H1 (cell line): Measurements from ENCODE around the gene ADPRHL1. TPM values are rescaled to one million over a fixed set of nuclear protein-coding genes. Genes with fewer than 3 reads are reported as not detected.

ENCODE experiments used
- BCL11A ChIP-seq, 2 experiments: IDR thresholded peaks; one replicate each; pipeline ENCODE4 v1.6.1; 2011; ENCODE audit warnings: low read depth in 2 of 2, low read length in 2 of 2, mild to moderate bottlenecking in 2 of 2
- CHD7 ChIP-seq: fragments of 300-600 bp; sonication (generic); IDR thresholded peaks from 2 replicates; pipeline ENCODE4 v1.7.1; 2012; ENCODE audit warnings: low read length, moderate library complexity, mild to moderate bottlenecking, inconsistent platforms; ENCODE audit not compliant: insufficient replicate concordance
- CTCF ChIP-seq, 3 experiments: IDR thresholded peaks; 1 replicate in 2 of 3; 2 replicates in 1 of 3; pipeline versions ENCODE4 v1.5.1 to v1.6.1; 2011; ENCODE audit warnings: low read length in 3 of 3, mild to moderate bottlenecking in 3 of 3, inconsistent platforms in 2 of 3, low read depth in 1 of 3, moderate library complexity in 1 of 3; ENCODE audit not compliant: insufficient read depth in 1 of 3; ENCODE audit errors: control extremely low read depth in 1 of 3
- EZH2 ChIP-seq: fragments of 200-600 bp; sonication (generic); IDR thresholded peaks from 2 replicates; pipeline ENCODE4 v1.7.1; 2012; ENCODE audit warnings: low read depth, mild to moderate bottlenecking, moderate library complexity, low read length, inconsistent platforms; ENCODE audit not compliant: severe bottlenecking
- SIRT6 ChIP-seq: IDR thresholded peaks from one replicate; pipeline ENCODE4 v1.7.1; 2012; ENCODE audit warnings: low read length, inconsistent platforms
- polyA plus RNA-seq, 7 experiments: library from polyadenylated mRNA; depleted of rRNA in 3 of 7; stranded (reverse) in 5 of 7; unstranded in 2 of 7; fragments of >200 nt in 5 of 7; fragments of 200-250 nt in 2 of 7; gene quantifications; 1 replicate in 5 of 7; 2 replicates in 1 of 7; 4 replicates in 1 of 7; pipeline versions ENCODE4 v1.2.1 to v1.2.3, GENCODE V29; 2011 to 2013; ENCODE audit warnings: missing spikeins in 2 of 7, mixed read lengths in 2 of 7
- total RNA-seq: library from RNA; stranded (reverse); fragmentation: NEBNext Ultra II Directional; extraction: Animal tissue kit (Norgen Biotek cat#: 25700); gene quantifications from 2 replicates; pipeline ENCODE4 v1.2.1, GENCODE V29; 2021

Gene ADPRHL1
- total and polyA plus RNA-seq, 2 of the 8 experiments (the other 6 are each of a cell fraction or from before 2014, with no cell fraction given) = 0.74 to 1.7 TPM

GRCh38 chr13:113357529-113357928 is 95.8 kb downstream of the ADPRHL1 start (continued):
- TF ChIP-seq CHD7 (no peak), BCL11A (IDR thresholded peaks at IDR 0.05; ENCODE audit: low read depth in 2 of 2, low read length in 2 of 2) (no peak), SIRT6 (no peak), EZH2 (no peak), CTCF (IDR thresholded peaks at IDR 0.05; ENCODE audit: control extremely low read depth in 1 of 3, insufficient read depth in 1 of 3, low read depth in 1 of 3, low read length in 3 of 3) (no peak)
